ENCODE results near the gene DGKG.

GRCh38 chr3:186298876-186299275 lies 63.2 kb downstream of the DGKG start:
- TF ChIP-seq CTCF (IDR thresholded peaks at IDR 0.05) = no peak
- TF ChIP-seq EZH2 (IDR thresholded peaks at IDR 0.05; ENCODE audit: borderline replicate concordance, insufficient read depth, low read depth, low read length, poor library complexity, severe bottlenecking) = no peak

All from B cell (primary cell).